IPS-18c (cell line): ENCODE data around the gene LRRC74A.

Experiments used
- H3K4me3 ChIP-seq: 2 replicates; pipeline ENCODE4 v1.7.0; 2013; ENCODE audit warnings: low read depth, mild to moderate bottlenecking, low read length, moderate library complexity; ENCODE audit not compliant: insufficient read depth
- H3K9me3 ChIP-seq: one replicate; pipeline ENCODE4 v1.6.1; 2013; ENCODE audit warnings: mild to moderate bottlenecking, low read length, moderate library complexity; ENCODE audit not compliant: control insufficient read depth, insufficient read depth

The LRRC74A gene

GRCh38 chr14:76793956-76794355 is 32.3 kb upstream of the LRRC74A start:
- Histone ChIP-seq H3K4me3 (no peak overlapping the region), H3K9me3 (no peaks in the 10 kb centered on the region)

GRCh38 chr14:76806446-76806845 is 19.8 kb upstream of the LRRC74A start:
- H3K4me3 ChIP-seq: no peak overlapping the region
- H3K9me3 ChIP-seq: no peaks in the 10 kb centered on the region

GRCh38 chr14:76808011-76808410 is 18.2 kb upstream of the LRRC74A start:
- H3K4me3 ChIP-seq: no peak overlapping the region
- H3K9me3 ChIP-seq: no peaks in the 10 kb centered on the region

- H3K9me3 ChIP-seq: no peaks in the 10 kb centered on the region
- no peak overlapping the region for H3K4me3 ChIP-seq
These were observed 17.2 kb upstream of the LRRC74A start for GRCh38 chr14:76808990-76809389.

GRCh38 chr14:76810525-76810924 is 15.7 kb upstream of the LRRC74A start:
- H3K9me3 ChIP-seq: no peaks in the 10 kb centered on the region
- H3K4me3 ChIP-seq: no peak overlapping the region

GRCh38 chr14:76810953-76811400 is 15.2 kb upstream of the LRRC74A start:
- no peak overlapping the region for H3K4me3 ChIP-seq

GRCh38 chr14:76811561-76811960 is 14.6 kb upstream of the LRRC74A start:
- H3K4me3 ChIP-seq: peak overlapping the region; percentile 80

More at GRCh38 chr14:76810953-76811400, 15.2 kb upstream of the LRRC74A start:
- no peaks in the 10 kb centered on the region for H3K9me3 ChIP-seq

GRCh38 chr14:76812093-76812421 is 14.2 kb upstream of the LRRC74A start:
- Histone ChIP-seq H3K9me3 (no peaks in the 10 kb centered on the region), H3K4me3 (peak overlapping the region; percentile 80)

More at GRCh38 chr14:76811561-76811960, 14.6 kb upstream of the LRRC74A start:
- no peaks in the 10 kb centered on the region for H3K9me3 ChIP-seq

- Histone ChIP-seq H3K4me3 (peak within 1 kb of the TSS; percentile 80), H3K9me3 (no peaks in the 10 kb centered on the region)
These were observed 13.5 kb upstream of the LRRC74A start, which contains the start of gene ANGEL1 for GRCh38 chr14:76812422-76813383. TSS of gene ANGEL1 (minus strand) at chr14:76812882. CDS start at chr14:76812827, 55 bp downstream.

GRCh38 chr14:76814726-76815645 is 11.2 kb upstream of the LRRC74A start:
- Histone ChIP-seq H3K4me3 (no peak overlapping the region), H3K9me3 (no peaks in the 10 kb centered on the region)

- H3K9me3 ChIP-seq: no peaks in the 10 kb centered on the region
- H3K4me3 ChIP-seq: no peak overlapping the region
These were observed 5.5 kb upstream of the LRRC74A start for GRCh38 chr14:76820700-76821099.

- H3K4me3 ChIP-seq: no peak overlapping the region
- H3K9me3 ChIP-seq: no peaks in the 10 kb centered on the region
These were observed 1.6 kb downstream of the LRRC74A start for GRCh38 chr14:76827696-76828296.

- Histone ChIP-seq H3K4me3 (no peak overlapping the region), H3K9me3 (no peaks in the 10 kb centered on the region)
These were observed 2.3 kb downstream of the LRRC74A start for GRCh38 chr14:76828339-76829012.

GRCh38 chr14:76829013-76829365 is 2.8 kb downstream of the LRRC74A start:
- no peaks in the 10 kb centered on the region for H3K9me3 ChIP-seq
- no peak overlapping the region for H3K4me3 ChIP-seq

GRCh38 chr14:76829650-76830421 is 3.6 kb downstream of the LRRC74A start:
- no peaks in the 10 kb centered on the region for H3K9me3 ChIP-seq
- no peak overlapping the region for H3K4me3 ChIP-seq

- H3K4me3 ChIP-seq: no peak overlapping the region
These were observed 4.3 kb downstream of the LRRC74A start for GRCh38 chr14:76830556-76830955.

More at GRCh38 chr14:76830556-76830955, 4.3 kb downstream of the LRRC74A start:
- H3K9me3 ChIP-seq: no peaks in the 10 kb centered on the region
